Stomach (tissue), 4 donors: Measurements from ENCODE around the gene TSPY3.
"Not testable (repeated sequence)": the region's sequence is repeated elsewhere in the genome, so short reads cannot be mapped to it uniquely, and the experiment has no call there.

Source experiments
- POLR2A ChIP-seq, 4 donors: fragments of 450-650 bp; IDR thresholded peaks; one replicate each; pipeline ENCODE4 v1.6.1; 2016; ENCODE audit warnings: antibody characterized with exemption in 4 of 4, control low read depth in 2 of 4, mild to moderate bottlenecking in 1 of 4, moderate library complexity in 1 of 4
- POLR2AphosphoS5 ChIP-seq, 3 donors: sonication (generic); formaldehyde crosslinking; IDR thresholded peaks; one replicate each; pipeline ENCODE4 v1.6.1; 2016; ENCODE audit warnings: antibody characterized with exemption in 3 of 3

DNA sequence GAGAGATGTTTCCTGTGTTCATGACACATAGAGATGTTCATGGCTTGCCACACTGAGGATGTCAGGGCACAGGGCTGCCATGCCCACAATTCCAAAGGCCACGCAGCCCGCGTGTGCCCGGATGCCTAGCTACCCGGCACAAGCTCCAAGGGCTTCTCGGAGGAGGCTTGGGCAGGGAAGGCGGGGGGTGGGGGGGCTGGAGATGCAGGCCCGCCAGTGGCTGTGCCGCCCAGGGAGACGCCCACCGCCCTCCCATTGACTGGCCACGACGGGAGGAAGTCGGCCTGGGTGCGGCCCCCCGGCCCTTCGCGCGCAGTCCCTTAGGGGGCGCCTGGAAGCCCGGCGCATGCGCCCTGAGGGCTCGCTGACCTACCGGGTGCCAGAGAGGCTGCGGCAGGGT, at the start of gene TSPY3:
- not testable (repeated sequence) for TF ChIP-seq POLR2A, POLR2AphosphoS5 (IDR thresholded peaks at IDR 0.05)
